Progenitor cell of endocrine pancreas (in vitro differentiated cells): ENCODE results near the gene TPPP3. TPM values are rescaled to one million over a fixed set of nuclear protein-coding genes. Genes with fewer than 3 reads are reported as not detected.

Experiments used
- DNase-seq: peaks from one replicate; pipeline ENCODE4 v3.0.0; 2021; ENCODE audit warnings: low spot score; ENCODE audit not compliant: unreplicated experiment
- H3K27ac Mint-ChIP-seq: 2 replicates; pipeline ENCODE4 v1.8.0; 2021; ENCODE audit warnings: mild to moderate bottlenecking, moderate library complexity, mixed read lengths
- H3K27me3 Mint-ChIP-seq: 2 replicates; pipeline ENCODE4 v1.8.0; 2021; ENCODE audit warnings: mixed read lengths
- H3K36me3 Mint-ChIP-seq: 2 replicates; pipeline ENCODE4 v1.8.0; 2022; ENCODE audit warnings: mixed read lengths; ENCODE audit not compliant: insufficient read depth
- H3K4me1 Mint-ChIP-seq: 2 replicates; pipeline ENCODE4 v1.8.0; 2021; ENCODE audit warnings: low read depth, mixed read lengths
- H3K4me3 Mint-ChIP-seq: 2 replicates; pipeline ENCODE4 v1.8.0; 2021; ENCODE audit warnings: low read depth, mild to moderate bottlenecking, moderate library complexity, mixed read lengths
- H3K9me3 Mint-ChIP-seq: 2 replicates; pipeline ENCODE4 v1.8.0; 2021; ENCODE audit warnings: low read depth, mixed read lengths
- total RNA-seq: library from RNA; stranded (reverse); gene quantifications from 2 replicates; pipeline ENCODE4 v1.2.1, GENCODE V29; 2021
- TF ChIP-seq, protein P1 (sequence below): fragments of 200-600 bp; sonication (generic); IDR thresholded peaks from one replicate; pipeline ENCODE4 v1.5.0; 2021; ENCODE audit warnings: antibody characterized with exemption, mild to moderate bottlenecking; ENCODE audit not compliant: unreplicated experiment

The TPPP3 gene
- total RNA-seq, 1 donor from 2014 or later = 17.5 TPM

GRCh38 chr16:67342616-67343015 lies 50.7 kb downstream of the TPPP3 start:
- H3K9me3 Mint-ChIP-seq = no peaks in the 10 kb centered on the region
- H3K4me3 Mint-ChIP-seq = no peak overlapping the region
- TF ChIP-seq, protein P1, sequence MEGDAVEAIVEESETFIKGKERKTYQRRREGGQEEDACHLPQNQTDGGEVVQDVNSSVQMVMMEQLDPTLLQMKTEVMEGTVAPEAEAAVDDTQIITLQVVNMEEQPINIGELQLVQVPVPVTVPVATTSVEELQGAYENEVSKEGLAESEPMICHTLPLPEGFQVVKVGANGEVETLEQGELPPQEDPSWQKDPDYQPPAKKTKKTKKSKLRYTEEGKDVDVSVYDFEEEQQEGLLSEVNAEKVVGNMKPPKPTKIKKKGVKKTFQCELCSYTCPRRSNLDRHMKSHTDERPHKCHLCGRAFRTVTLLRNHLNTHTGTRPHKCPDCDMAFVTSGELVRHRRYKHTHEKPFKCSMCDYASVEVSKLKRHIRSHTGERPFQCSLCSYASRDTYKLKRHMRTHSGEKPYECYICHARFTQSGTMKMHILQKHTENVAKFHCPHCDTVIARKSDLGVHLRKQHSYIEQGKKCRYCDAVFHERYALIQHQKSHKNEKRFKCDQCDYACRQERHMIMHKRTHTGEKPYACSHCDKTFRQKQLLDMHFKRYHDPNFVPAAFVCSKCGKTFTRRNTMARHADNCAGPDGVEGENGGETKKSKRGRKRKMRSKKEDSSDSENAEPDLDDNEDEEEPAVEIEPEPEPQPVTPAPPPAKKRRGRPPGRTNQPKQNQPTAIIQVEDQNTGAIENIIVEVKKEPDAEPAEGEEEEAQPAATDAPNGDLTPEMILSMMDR = no peak
- no peak overlapping the region for H3K27ac Mint-ChIP-seq
- peaks cover 3% of the 10 kb centered on the region for H3K4me1 Mint-ChIP-seq
- DNase-seq = no peak
- no peaks in the 10 kb centered on the region for H3K27me3 Mint-ChIP-seq
- H3K36me3 Mint-ChIP-seq = no peaks in the 10 kb centered on the region

- H3K27me3 Mint-ChIP-seq = no peaks in the 10 kb centered on the region
- no peaks in the 10 kb centered on the region for H3K36me3 Mint-ChIP-seq
- no peaks in the 10 kb centered on the region for H3K9me3 Mint-ChIP-seq
- no peaks in the 10 kb centered on the region for H3K4me1 Mint-ChIP-seq
- DNase-seq = no peak
- no peak overlapping the region for H3K27ac Mint-ChIP-seq
- no peak overlapping the region for H3K4me3 Mint-ChIP-seq
- TF ChIP-seq, protein P1 = no peak
Measured at GRCh38 chr16:67341250-67341649, 52.0 kb downstream of the TPPP3 start.

Other genes starting within 250 kb of the TPPP3 start
- gene B3GNT9, start 242.5 kb downstream of the TPPP3 start, total RNA-seq = 5.1 TPM in 2 replicates
- 5.6 and 6.6 TPM in 2 replicates for gene TRADD, start 233.6 kb downstream of the TPPP3 start, total RNA-seq
- 1.7 and 2.1 TPM in 2 replicates for gene FBXL8, start 233.5 kb downstream of the TPPP3 start, total RNA-seq
- gene HSF4, start 228.8 kb downstream of the TPPP3 start, total RNA-seq = 2.2 and 6.8 TPM in 2 replicates
- gene NOL3, start 223.0 kb downstream of the TPPP3 start, total RNA-seq = 9.4 and 12.7 TPM in 2 replicates
- gene MATCAP1, start 209.5 kb downstream of the TPPP3 start, total RNA-seq = 137 and 145 TPM in 2 replicates
- not detected in 2 replicates for gene EXOC3L1, start 203.4 kb downstream of the TPPP3 start, total RNA-seq
- 82.1 and 82.8 TPM in 2 replicates for gene E2F4, start 201.3 kb downstream of the TPPP3 start, total RNA-seq
- gene ELMO3, start 194.4 kb downstream of the TPPP3 start, total RNA-seq = 5.4 and 5.5 TPM in 2 replicates
- 33.4 and 36.3 TPM in 2 replicates for gene TMEM208, start 166.4 kb downstream of the TPPP3 start, total RNA-seq
- gene FHOD1, start 146.0 kb downstream of the TPPP3 start, total RNA-seq = 28.2 and 30.2 TPM in 2 replicates
- gene SLC9A5, start 144.5 kb downstream of the TPPP3 start, total RNA-seq = 3.4 and 3.9 TPM in 2 replicates
- gene PLEKHG4, start 114.0 kb downstream of the TPPP3 start, total RNA-seq = 3.3 and 3.8 TPM in 2 replicates
- gene KCTD19, start 66.8 kb downstream of the TPPP3 start, total RNA-seq = 0.14 and 1.4 TPM in 2 replicates
- gene LRRC36, start 66.7 kb downstream of the TPPP3 start, total RNA-seq = 1.6 and 2.3 TPM in 2 replicates
- gene ZDHHC1, start 23.0 kb upstream of the TPPP3 start, total RNA-seq = 16.5 and 17.0 TPM in 2 replicates
- gene HSD11B2, start 37.6 kb upstream of the TPPP3 start, total RNA-seq = 38.7 and 44.5 TPM in 2 replicates
- 65.3 and 67.5 TPM in 2 replicates for gene ATP6V0D1, start 87.7 kb upstream of the TPPP3 start, total RNA-seq
- not detected in 2 replicates for gene AGRP, start 90.0 kb upstream of the TPPP3 start, total RNA-seq
- gene RIPOR1, start 135.3 kb upstream of the TPPP3 start, total RNA-seq = 72.7 and 78.8 TPM in 2 replicates
- 67.8 and 69.8 TPM in 2 replicates for gene CTCF, start 169.0 kb upstream of the TPPP3 start, total RNA-seq